Activated B cell treated with CpG ODN at 0.5 μM for 24 hours (primary cell): ENCODE results near the gene LAMC3. TPM values are rescaled to one million over a fixed set of nuclear protein-coding genes. Genes with fewer than 3 reads are reported as not detected.

Experiments used
- ATAC-seq: fragments of 200-7000 bp; cut with Tn5 transposase; one replicate; pipeline ENCODE4 v1.10.0; 2021; ENCODE audit warnings: low read depth, mild to moderate bottlenecking, moderate library complexity
- CTCF ChIA-PET: fragments of 350-600 bp; sonication (Branson Sonifier 250); formaldehyde crosslinking; loops from one replicate; lab custom pipeline; 2021; ENCODE audit warnings: antibody characterized with exemption; lab: Charles Lee
- POLR2A ChIA-PET: fragments of 350-600 bp; sonication (Branson Sonifier 250); formaldehyde crosslinking; loops from one replicate; lab custom pipeline; 2021; ENCODE audit warnings: antibody characterized with exemption; lab: Charles Lee
- DNase-seq: peaks from one replicate; pipeline ENCODE4 v3.0.0; 2022
- H3K27ac Mint-ChIP-seq: one replicate; pipeline ENCODE4 v1.8.0; 2020; ENCODE audit warnings: mixed read lengths
- H3K27me3 Mint-ChIP-seq: one replicate; pipeline ENCODE4 v1.8.0; 2021; ENCODE audit warnings: mixed read lengths
- H3K36me3 Mint-ChIP-seq: one replicate; pipeline ENCODE4 v1.8.0; 2021; ENCODE audit warnings: low read depth, mixed read lengths
- H3K4me1 Mint-ChIP-seq: one replicate; pipeline ENCODE4 v1.8.0; 2021; ENCODE audit warnings: mixed read lengths
- H3K4me3 Mint-ChIP-seq: one replicate; pipeline ENCODE4 v1.8.0; 2020; ENCODE audit warnings: mild to moderate bottlenecking, mixed read lengths
- H3K9me3 Mint-ChIP-seq: one replicate; pipeline ENCODE4 v1.8.0; 2020; ENCODE audit warnings: mixed read lengths
- CTCF ChIP-seq: fragments of 200-600 bp; IDR thresholded peaks from one replicate; pipeline ENCODE4 v1.8.0; 2022; ENCODE audit warnings: antibody characterized with exemption, mild to moderate bottlenecking
- intact Hi-C: fragments of 100-400 bp; cut with micrococcal nuclease; formaldehyde crosslinking; loops from one replicate; pipeline ENCODE4 v1.15.1; 2024
- total RNA-seq: library from RNA; stranded (reverse); gene quantifications from 2 replicates; pipeline ENCODE4 v1.2.3, GENCODE V29; 2022

Gene LAMC3
- total RNA-seq, 1 donor from 2014 or later = not detected

- POLR2A ChIA-PET = no interaction called here
- Mint-ChIP-seq H3K4me3 (no peak overlapping the region), H3K4me1 (peaks cover 5% of the 10 kb centered on the region), H3K27ac (no peak overlapping the region), H3K27me3 (peaks cover 26% of the 10 kb centered on the region), H3K9me3 (no peaks in the 10 kb centered on the region), H3K36me3 (no peaks in the 10 kb centered on the region)
- no peak for TF ChIP-seq CTCF
- ATAC-seq = no peak
- DNase-seq = no peak
- intact Hi-C loops = no loop called here
- CTCF ChIA-PET = no interaction called here
Observed at GRCh38 chr9:131092030-131092429, 83.1 kb downstream of the LAMC3 start.

GRCh38 chr9:131092548-131093440, 83.8 kb downstream of the LAMC3 start:
- Mint-ChIP-seq H3K4me3 (no peak overlapping the region), H3K9me3 (no peaks in the 10 kb centered on the region), H3K27ac (no peak overlapping the region), H3K27me3 (peaks cover 32% of the 10 kb centered on the region), H3K36me3 (no peaks in the 10 kb centered on the region), H3K4me1 (peaks cover 10% of the 10 kb centered on the region)
- ATAC-seq (no peak), DNase-seq (no peak)
- CTCF ChIA-PET = no interaction called here
- intact Hi-C loops = no loop called here
- no peak for TF ChIP-seq CTCF
- POLR2A ChIA-PET = interaction anchor here (0.5 kb wide), 1 partner anchor 191 kb away, joined by 3 read pairs; no protein-coding TSS in a partner anchor

- Mint-ChIP-seq H3K4me1 (peaks cover 10% of the 10 kb centered on the region), H3K4me3 (no peak overlapping the region), H3K27ac (no peak overlapping the region), H3K36me3 (no peaks in the 10 kb centered on the region), H3K9me3 (no peaks in the 10 kb centered on the region), H3K27me3 (peaks cover 32% of the 10 kb centered on the region)
- intact Hi-C loops = no loop called here
- TF ChIP-seq CTCF = no peak
- ChIA-PET CTCF (no interaction called here), POLR2A (interaction anchor here (1.3 kb wide), 1 partner anchor 31 kb away, joined by 3 read pairs; the partner anchor contains the start of gene NUP214)
- DNase-seq (no peak), ATAC-seq (no peak)
Observed at GRCh38 chr9:131094015-131094414, 85.0 kb downstream of the LAMC3 start.

- no peak overlapping the region for H3K27ac Mint-ChIP-seq
- H3K27me3 Mint-ChIP-seq = peaks cover 32% of the 10 kb centered on the region
- no peaks in the 10 kb centered on the region for H3K36me3 Mint-ChIP-seq
- no peak for ATAC-seq
- intact Hi-C loops = no loop called here
- H3K9me3 Mint-ChIP-seq = no peaks in the 10 kb centered on the region
- POLR2A ChIA-PET = interaction anchor here (1.3 kb wide), 1 partner anchor 31 kb away, joined by 3 read pairs; the partner anchor contains the start of gene NUP214
- peaks cover 10% of the 10 kb centered on the region for H3K4me1 Mint-ChIP-seq
- no peak overlapping the region for H3K4me3 Mint-ChIP-seq
- TF ChIP-seq CTCF = no peak
- CTCF ChIA-PET = no interaction called here
- DNase-seq = no peak
Observed at GRCh38 chr9:131094622-131095021, 85.6 kb downstream of the LAMC3 start.

- Mint-ChIP-seq H3K36me3 (no peaks in the 10 kb centered on the region), H3K27me3 (peaks cover 32% of the 10 kb centered on the region), H3K4me3 (peak overlapping the region; percentile 61), H3K4me1 (peaks cover 10% of the 10 kb centered on the region), H3K9me3 (no peaks in the 10 kb centered on the region), H3K27ac (no peak overlapping the region)
- no peak for TF ChIP-seq CTCF
- ATAC-seq (no peak), DNase-seq (no peak)
- POLR2A ChIA-PET = no interaction called here
- intact Hi-C loops = no loop called here
- CTCF ChIA-PET = no interaction called here
Observed at GRCh38 chr9:131095666-131096268, 86.8 kb downstream of the LAMC3 start.
